Prostate gland (tissue), 2 donors: ENCODE measurements around the gene DENND2A. TPM values are rescaled to one million over a fixed set of nuclear protein-coding genes. Genes with fewer than 3 reads are reported as not detected.
"Not testable (repeated sequence)": the region's sequence is repeated elsewhere in the genome, so short reads cannot be mapped to it uniquely, and the experiment has no call there.

Experiments used
- DNase-seq: peaks from one replicate; pipeline ENCODE4 v3.0.0-alpha.2; 2019; ENCODE audit warnings: low spot score
- H3K27ac ChIP-seq, 2 donors: fragments of 200-600 bp; sonication (generic); 2 replicates each; pipeline ENCODE4 v1.5.1; 2017 to 2019
- H3K27me3 ChIP-seq: fragments of 200-600 bp; sonication (generic); replicated peaks from 2 replicates; pipeline ENCODE4 v1.5.1; 2019; ENCODE audit not compliant: insufficient read depth
- H3K36me3 ChIP-seq, 2 donors: fragments of 200-600 bp; sonication (generic); 1 replicate in 1 of 2; 2 replicates in 1 of 2; pipeline versions ENCODE4 v1.5.1 to v1.8.1; 2017 to 2019
- H3K4me1 ChIP-seq: fragments of 200-600 bp; sonication (generic); replicated peaks from 2 replicates; pipeline ENCODE4 v1.5.1; 2019
- H3K4me3 ChIP-seq, 2 donors: fragments of 200-600 bp; sonication (generic); 2 replicates each; pipeline ENCODE4 v1.5.1; 2017 to 2019
- H3K9me3 ChIP-seq: fragments of 200-600 bp; sonication (generic); 2 replicates; pipeline ENCODE4 v1.5.1; 2017
- CTCF ChIP-seq, 4 experiments: fragments of 200-600 bp in 2 of 4; fragments of 450-650 bp in 2 of 4; sonication (generic) in 2 of 4; IDR thresholded peaks; 1 replicate in 3 of 4; 2 replicates in 1 of 4; pipeline ENCODE4 v1.5.1; 2016 to 2019; ENCODE audit warnings: antibody characterized with exemption in 4 of 4, mild to moderate bottlenecking in 2 of 4, moderate library complexity in 2 of 4
- POLR2A ChIP-seq: fragments of 450-650 bp; IDR thresholded peaks from one replicate; pipeline ENCODE4 v1.6.1; 2016; ENCODE audit warnings: antibody characterized with exemption, mild to moderate bottlenecking
- POLR2AphosphoS5 ChIP-seq: sonication (generic); formaldehyde crosslinking; IDR thresholded peaks from one replicate; pipeline ENCODE4 v1.6.1; 2017; ENCODE audit warnings: antibody characterized with exemption
- WGBS: methylation state at CpG from one replicate; pipeline ENCODE4 v1.1.5; 2018; 5-methylcytosine and 5-hydroxymethylcytosine counted together
- intact Hi-C: fragments of 100-400 bp; cut with DNase I; formaldehyde crosslinking; loops from one replicate; pipeline ENCODE4 v1.14.2; 2022
- total RNA-seq, 2 donors: library from RNA; depleted of rRNA; stranded (reverse); fragments of >200 nt; gene quantifications; one replicate each; pipeline ENCODE4 v1.1.0, GENCODE V29; 2016

The DENND2A gene
- total RNA-seq, 2 donors from 2014 or later, result 4.0 to 9.2 TPM

GRCh38 chr7:140517546-140518369, 122.9 kb downstream of the DENND2A start:
- Histone ChIP-seq H3K27ac (peak overlapping the region; percentile 37 to 75), H3K27me3 (no peaks in the 10 kb centered on the region), H3K9me3 (no peaks in the 10 kb centered on the region), H3K4me3 (no peak overlapping the region), H3K4me1 (no peaks in the 10 kb centered on the region), H3K36me3 (no peaks in the 10 kb centered on the region)
- WGBS, result 51% methylated on average over 29 of the region's 31 CpGs
- peak; percentile 91 for DNase-seq
- no peak for TF ChIP-seq POLR2A
- peak; percentile 81 to 92 (median 88) for TF ChIP-seq CTCF (IDR thresholded peaks at IDR 0.05)
- peak; percentile 69 for TF ChIP-seq POLR2AphosphoS5
- intact Hi-C loops, result loop anchor here (1.0 kb wide), 1 partner anchor 137 kb away; no protein-coding TSS in a partner anchor

GRCh38 chr7:140512317-140513000, 128.2 kb downstream of the DENND2A start:
- Histone ChIP-seq H3K4me3 (no peak overlapping the region), H3K27ac (no peak overlapping the region), H3K9me3 (no peaks in the 10 kb centered on the region), H3K4me1 (no peaks in the 10 kb centered on the region), H3K36me3 (no peaks in the 10 kb centered on the region), H3K27me3 (no peaks in the 10 kb centered on the region)
- intact Hi-C loops, result no loop called here
- peak; percentile 12 for DNase-seq
- 28% methylated on average over 9 of the region's 9 CpGs for WGBS
- TF ChIP-seq POLR2AphosphoS5 (no peak), POLR2A (no peak), CTCF (IDR thresholded peaks at IDR 0.05) (no peak)

GRCh38 chr7:140509789-140510188, 130.8 kb downstream of the DENND2A start:
- TF ChIP-seq POLR2A, result no peak
- peak; percentile 42 for TF ChIP-seq POLR2AphosphoS5
- no peaks in the 10 kb centered on the region for H3K9me3 ChIP-seq
- no peaks in the 10 kb centered on the region for H3K27me3 ChIP-seq
- H3K4me3 ChIP-seq, result no peak overlapping the region
- 55% methylated on average over 4 of the region's 5 CpGs for WGBS
- H3K27ac ChIP-seq, result no peak overlapping the region
- DNase-seq, result no peak
- no peaks in the 10 kb centered on the region for H3K36me3 ChIP-seq
- no peaks in the 10 kb centered on the region for H3K4me1 ChIP-seq
- intact Hi-C loops, result no loop called here

- not testable (repeated sequence) for H3K4me3 ChIP-seq, H3K27me3 ChIP-seq, H3K36me3 ChIP-seq, H3K9me3 ChIP-seq, DNase-seq, H3K4me1 ChIP-seq, H3K27ac ChIP-seq
- 92% methylated on average over 6 of the region's 6 CpGs for WGBS
- intact Hi-C loops, result loop anchor here (2.0 kb wide), 1 partner anchor 29 kb away; the partner anchor contains the start of gene MKRN1
These were observed 133.1 kb downstream of the DENND2A start for GRCh38 chr7:140507556-140507955.

GRCh38 chr7:140506788-140507464, 133.7 kb downstream of the DENND2A start:
- intact Hi-C loops, result loop anchor here (2.0 kb wide), 1 partner anchor 28 kb away; the partner anchor contains the start of gene MKRN1
- TF ChIP-seq POLR2AphosphoS5 (no peak), CTCF (IDR thresholded peaks at IDR 0.05) (peak in 1 of 4 experiments; percentile 7), POLR2A (no peak)
- Histone ChIP-seq H3K9me3 (no peaks in the 10 kb centered on the region), H3K27me3 (no peaks in the 10 kb centered on the region), H3K27ac (peak overlapping the region in 1 of 2 donors; percentile 57), H3K36me3 (no peaks in the 10 kb centered on the region), H3K4me3 (no peak overlapping the region), H3K4me1 (no peaks in the 10 kb centered on the region)
- DNase-seq, result peak; percentile 16
- WGBS, result 22% methylated on average over 5 of the region's 5 CpGs
